Ishikawa (cell line): ENCODE measurements around the gene ZNF444.

Source experiments
- EGR1 ChIP-seq: IDR thresholded peaks from 2 replicates; pipeline ENCODE4 v1.6.1; 2012
- RAD21 ChIP-seq: IDR thresholded peaks from 2 replicates; pipeline ENCODE4 v1.6.1; 2012; ENCODE audit warnings: low read depth
- TCF12 ChIP-seq: IDR thresholded peaks from 2 replicates; pipeline ENCODE4 v1.6.1; 2012; ENCODE audit warnings: low read depth

GRCh38 chr19:56144831-56145230 is 3.7 kb downstream of the ZNF444 start:
- TF ChIP-seq EGR1 (no peak), RAD21 (no peak), TCF12 (no peak)
